ENCODE measurements around the gene AKR7A3.
A peak's percentile ranks its signal among the peaks of the same experiment; 100 is the strongest.

Gene AKR7A3

GRCh38 chr1:19317126-19317910 lies 28.7 kb upstream of the AKR7A3 start:
- H3K27ac ChIP-seq, result no peak overlapping the region
- no peak for TF ChIP-seq CTCF (conservative IDR thresholded peaks at IDR 0.05)

GRCh38 chr1:19315378-19316198 lies 27.0 kb upstream of the AKR7A3 start:
- H3K27ac ChIP-seq, result no peak overlapping the region
- TF ChIP-seq CTCF (conservative IDR thresholded peaks at IDR 0.05), result no peak

- no peak for TF ChIP-seq CTCF (conservative IDR thresholded peaks at IDR 0.05)
- no peak overlapping the region for H3K27ac ChIP-seq
These were observed 25.7 kb upstream of the AKR7A3 start for GRCh38 chr1:19313961-19314882.

- no peak overlapping the region for H3K27ac ChIP-seq
- TF ChIP-seq CTCF (conservative IDR thresholded peaks at IDR 0.05), result no peak
These were observed 25.0 kb upstream of the AKR7A3 start for GRCh38 chr1:19313636-19313959.

GRCh38 chr1:19312782-19313635 lies 24.4 kb upstream of the AKR7A3 start:
- H3K27ac ChIP-seq, result peak overlapping the region; percentile 83

More at GRCh38 chr1:19312782-19313635, 24.4 kb upstream of the AKR7A3 start:
- TF ChIP-seq CTCF (conservative IDR thresholded peaks at IDR 0.05), result no peak

Measured in VCaP (cell line).